DOHH2 (cell line): Measurements from ENCODE around the gene HOXB3.
"Not testable (repeated sequence)": the region's sequence is repeated elsewhere in the genome, so short reads cannot be mapped to it uniquely, and the experiment has no call there.

ENCODE experiments used
- H3F3A ChIP-seq: fragments of 200-600 bp; sonication (generic), shearing (Covaris generic); 2 replicates; pipeline ENCODE4 v1.6.0; 2016; ENCODE audit warnings: antibody characterized with exemption, mild to moderate bottlenecking; ENCODE audit not compliant: control insufficient read depth, insufficient read depth
- H3K27ac ChIP-seq: fragments of 200-600 bp; sonication (generic); 2 replicates; pipeline ENCODE4 v1.5.1; 2014; ENCODE audit warnings: low read depth, mild to moderate bottlenecking, low read length, moderate library complexity
- H3K27me3 ChIP-seq: fragments of 200-600 bp; sonication (generic); 2 replicates; pipeline ENCODE4 v1.6.1; 2014; ENCODE audit warnings: mild to moderate bottlenecking, low read length, mixed read lengths; ENCODE audit not compliant: control insufficient read depth
- H3K36me3 ChIP-seq: fragments of 200-600 bp; sonication (generic); 2 replicates; pipeline ENCODE4 v1.6.1; 2014; ENCODE audit warnings: mild to moderate bottlenecking, low read length, moderate library complexity, mixed read lengths; ENCODE audit not compliant: control insufficient read depth
- H3K4me1 ChIP-seq: fragments of 200-600 bp; sonication (generic); 2 replicates; pipeline ENCODE4 v1.6.1; 2014; ENCODE audit warnings: mild to moderate bottlenecking, low read length, mixed read lengths; ENCODE audit not compliant: control insufficient read depth
- H3K4me2 ChIP-seq: fragments of 200-600 bp; sonication (generic); 2 replicates; pipeline ENCODE4 v1.6.0; 2014; ENCODE audit warnings: mild to moderate bottlenecking, low read length, moderate library complexity
- H3K4me3 ChIP-seq: fragments of 200-600 bp; sonication (generic); 2 replicates; pipeline ENCODE4 v1.5.1; 2014; ENCODE audit warnings: mild to moderate bottlenecking, low read length, mixed read lengths
- H3K79me2 ChIP-seq: fragments of 200-600 bp; sonication (generic); 2 replicates; pipeline ENCODE4 v1.6.1; 2014; ENCODE audit warnings: mild to moderate bottlenecking, low read length, mixed read lengths; ENCODE audit not compliant: control insufficient read depth
- H3K9me2 ChIP-seq: fragments of 200-600 bp; sonication (generic); replicated peaks from 2 replicates; pipeline ENCODE4 v1.6.1; 2014; ENCODE audit warnings: mild to moderate bottlenecking, low read length, mixed read lengths; ENCODE audit not compliant: control insufficient read depth
- H3K9me3 ChIP-seq: fragments of 200-600 bp; sonication (generic); 2 replicates; pipeline ENCODE4 v1.6.1; 2014; ENCODE audit warnings: antibody characterized with exemption, low read length, mixed read lengths; ENCODE audit not compliant: control insufficient read depth, insufficient read depth
- H4K20me1 ChIP-seq: fragments of 200-600 bp; sonication (generic); 2 replicates; pipeline ENCODE4 v1.6.0; 2014; ENCODE audit warnings: low read depth, mild to moderate bottlenecking, antibody characterized with exemption, low read length, moderate library complexity; ENCODE audit not compliant: control insufficient read depth, insufficient read depth
- CTCF ChIP-seq: fragments of 200-600 bp; sonication (generic); IDR thresholded peaks from one replicate; pipeline ENCODE4 v1.5.1; 2014; ENCODE audit warnings: antibody characterized with exemption, mild to moderate bottlenecking, low read depth, low read length; ENCODE audit not compliant: poor library complexity, severe bottlenecking
- EZH2phosphoT487 ChIP-seq: fragments of 200-600 bp; sonication (generic); IDR thresholded peaks from 2 replicates; pipeline ENCODE4 v1.6.1; 2017; ENCODE audit warnings: borderline replicate concordance, mild to moderate bottlenecking, antibody characterized with exemption, low read length, moderate library complexity, mixed read lengths

HOXB3 gene

GRCh38 chr17:48513097-48513496, 76.9 kb downstream of the HOXB3 start:
- Histone ChIP-seq H3K27me3 (peaks cover 34% of the 10 kb centered on the region), H3K27ac (no peak overlapping the region), H3K4me1 (no peaks in the 10 kb centered on the region), H3K36me3 (no peaks in the 10 kb centered on the region), H3K4me2 (no peak overlapping the region), H3K79me2 (no peaks in the 10 kb centered on the region), H3F3A (no peaks in the 10 kb centered on the region), H3K9me3 (no peaks in the 10 kb centered on the region), H4K20me1 (0 out of 2 replicates have a peak, but pooled peaks cover 2% of the 10 kb centered on the region), H3K4me3 (no peak overlapping the region), H3K9me2 (no peaks in the 10 kb centered on the region)
- TF ChIP-seq CTCF = no peak

- no peaks in the 10 kb centered on the region for H3F3A ChIP-seq
- H3K27me3 ChIP-seq = peaks cover 28% of the 10 kb centered on the region
- H3K36me3 ChIP-seq = no peaks in the 10 kb centered on the region
- H3K4me2 ChIP-seq = no peak overlapping the region
- H3K4me3 ChIP-seq = no peak overlapping the region
- H3K27ac ChIP-seq = no peak overlapping the region
- no peak for TF ChIP-seq CTCF
- TF ChIP-seq EZH2phosphoT487 = no peak
- H4K20me1 ChIP-seq = 0 out of 2 replicates have a peak, but pooled peaks cover 2% of the 10 kb centered on the region
- H3K9me2 ChIP-seq = no peaks in the 10 kb centered on the region
- H3K9me3 ChIP-seq = no peaks in the 10 kb centered on the region
- H3K4me1 ChIP-seq = no peaks in the 10 kb centered on the region
- no peaks in the 10 kb centered on the region for H3K79me2 ChIP-seq
These were observed 79.1 kb downstream of the HOXB3 start for GRCh38 chr17:48510761-48511604.

GRCh38 chr17:48510381-48510760, 79.7 kb downstream of the HOXB3 start:
- H3F3A ChIP-seq = no peaks in the 10 kb centered on the region
- 0 out of 2 replicates have a peak, but pooled peaks cover 2% of the 10 kb centered on the region for H4K20me1 ChIP-seq
- H3K9me3 ChIP-seq = no peaks in the 10 kb centered on the region
- TF ChIP-seq CTCF (no peak), EZH2phosphoT487 (no peak)
- H3K36me3 ChIP-seq = no peaks in the 10 kb centered on the region
- H3K27me3 ChIP-seq = peaks cover 34% of the 10 kb centered on the region
- no peak overlapping the region for H3K4me3 ChIP-seq
- no peak overlapping the region for H3K4me2 ChIP-seq
- no peaks in the 10 kb centered on the region for H3K79me2 ChIP-seq
- no peak overlapping the region for H3K27ac ChIP-seq
- H3K9me2 ChIP-seq = no peaks in the 10 kb centered on the region
- no peaks in the 10 kb centered on the region for H3K4me1 ChIP-seq

- not testable (repeated sequence) for H4K20me1 ChIP-seq, H3K36me3 ChIP-seq, H3K9me2 ChIP-seq, H3K4me3 ChIP-seq, H3F3A ChIP-seq, H3K9me3 ChIP-seq, H3K4me1 ChIP-seq, H3K4me2 ChIP-seq, H3K79me2 ChIP-seq, H3K27ac ChIP-seq
- peaks cover 28% of the 10 kb centered on the region for H3K27me3 ChIP-seq
These were observed 80.3 kb downstream of the HOXB3 start for GRCh38 chr17:48509708-48510107.
